HPDE6-E6E7 (cell line): Measurements from ENCODE around the gene ZP4.

ENCODE experiments used
- DNase-seq: peaks from one replicate; pipeline ENCODE4 v3.0.0; 2011; ENCODE audit warnings: missing footprints; ENCODE audit errors: extremely low spot score

Gene ZP4, protein sequence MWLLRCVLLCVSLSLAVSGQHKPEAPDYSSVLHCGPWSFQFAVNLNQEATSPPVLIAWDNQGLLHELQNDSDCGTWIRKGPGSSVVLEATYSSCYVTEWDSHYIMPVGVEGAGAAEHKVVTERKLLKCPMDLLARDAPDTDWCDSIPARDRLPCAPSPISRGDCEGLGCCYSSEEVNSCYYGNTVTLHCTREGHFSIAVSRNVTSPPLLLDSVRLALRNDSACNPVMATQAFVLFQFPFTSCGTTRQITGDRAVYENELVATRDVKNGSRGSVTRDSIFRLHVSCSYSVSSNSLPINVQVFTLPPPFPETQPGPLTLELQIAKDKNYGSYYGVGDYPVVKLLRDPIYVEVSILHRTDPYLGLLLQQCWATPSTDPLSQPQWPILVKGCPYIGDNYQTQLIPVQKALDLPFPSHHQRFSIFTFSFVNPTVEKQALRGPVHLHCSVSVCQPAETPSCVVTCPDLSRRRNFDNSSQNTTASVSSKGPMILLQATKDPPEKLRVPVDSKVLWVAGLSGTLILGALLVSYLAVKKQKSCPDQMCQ

GRCh38 chr1:237890822-237891221, at the start of gene ZP4:
TSS of gene ZP4 (minus strand) at chr1:237890922. CDS start at chr1:237890635, 287 bp downstream.
- no peak for DNase-seq

- DNase-seq = no peak
Measured at GRCh38 chr1:237938553-237938952, 47.8 kb upstream of the ZP4 start.

GRCh38 chr1:237938068-237938467, 47.3 kb upstream of the ZP4 start:
- DNase-seq = no peak

DNA sequence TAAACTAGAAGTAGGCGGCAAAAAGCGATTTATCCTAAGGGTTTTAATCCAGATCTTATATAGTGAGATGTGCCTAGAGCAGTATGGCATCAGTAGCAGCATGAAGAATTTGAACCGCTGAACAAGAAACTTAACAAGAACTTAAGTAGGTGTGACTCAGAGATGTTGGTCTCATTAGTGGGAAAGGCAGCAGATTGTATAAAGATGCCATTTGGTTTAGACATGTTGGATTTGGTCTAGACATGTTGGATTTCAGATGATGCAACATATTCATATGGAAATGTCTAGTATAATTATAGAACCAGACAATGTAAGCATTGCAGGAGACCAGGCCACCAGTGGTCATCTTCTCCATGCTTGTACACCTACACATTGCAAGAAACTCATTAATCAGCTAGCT, 42.1 kb upstream of the ZP4 start:
- DNase-seq = peak; percentile 57

- no peak for DNase-seq
Measured at GRCh38 chr1:237931581-237931980, 40.9 kb upstream of the ZP4 start.

DNA sequence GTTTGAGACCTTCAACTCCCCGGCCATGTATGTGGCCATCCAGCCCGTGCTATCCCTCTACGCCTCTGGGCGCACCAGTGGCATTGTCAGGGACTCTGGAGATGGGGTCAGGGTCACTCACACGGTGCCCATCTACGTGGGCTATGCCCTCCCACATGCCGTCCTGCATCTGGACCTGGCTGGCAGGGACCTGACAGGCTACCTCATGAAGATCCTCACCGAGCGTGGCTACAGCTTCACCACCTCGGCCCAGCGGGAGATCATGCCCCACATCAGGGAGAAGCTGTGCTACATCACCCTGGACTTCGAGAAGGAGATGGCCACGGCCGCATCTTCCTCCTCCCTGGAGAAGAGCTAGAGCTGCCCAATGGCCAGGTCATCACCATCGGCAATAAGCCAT, 36.5 kb upstream of the ZP4 start:
- DNase-seq = no peak

GRCh38 chr1:237921306-237921705, 30.6 kb upstream of the ZP4 start:
- no peak for DNase-seq

- no peak for DNase-seq
Measured at GRCh38 chr1:237913345-237913744, 22.6 kb upstream of the ZP4 start.

GRCh38 chr1:237911911-237912310, 21.2 kb upstream of the ZP4 start:
- no peak for DNase-seq

DNA sequence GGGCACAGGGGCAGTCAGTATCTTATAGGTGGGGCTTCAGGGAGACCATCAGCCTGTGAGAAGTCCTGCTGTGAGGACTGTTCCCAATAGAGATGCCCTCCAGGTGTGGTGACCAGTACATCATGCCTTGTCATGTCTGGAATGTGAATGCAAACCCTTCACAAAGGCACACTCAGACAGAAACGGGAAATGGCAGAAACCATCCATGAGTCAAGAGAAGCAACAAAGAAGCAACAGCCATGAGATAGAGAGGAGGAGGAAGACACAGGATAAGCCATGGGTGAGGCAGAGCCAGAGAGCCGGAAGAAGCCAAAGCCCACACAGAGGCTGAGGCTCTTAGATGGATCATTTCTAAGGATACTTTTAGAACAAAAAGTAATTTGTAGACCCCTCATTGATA, 20.1 kb upstream of the ZP4 start:
- peak; percentile 9 for DNase-seq

DNA sequence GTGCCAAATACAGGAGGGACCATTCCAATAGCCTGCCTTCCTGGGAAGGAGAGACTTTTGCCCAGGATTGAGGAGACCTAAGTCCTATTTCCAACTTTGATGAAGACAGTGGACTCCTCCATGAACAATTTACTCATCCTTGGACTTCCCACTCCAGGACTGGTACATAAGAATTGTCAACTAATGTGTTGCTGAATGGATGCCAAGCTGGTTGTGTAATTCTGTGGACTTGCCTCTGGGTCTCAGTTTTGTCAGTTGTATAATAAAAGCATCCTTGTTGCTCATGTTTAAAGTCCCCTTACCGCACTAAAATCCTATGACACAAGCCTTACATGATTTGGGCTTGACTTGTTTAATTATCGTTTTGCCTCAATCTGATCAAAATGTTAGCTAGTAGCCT, 13.2 kb upstream of the ZP4 start:
- no peak for DNase-seq

GRCh38 chr1:237902960-237903743, 12.4 kb upstream of the ZP4 start:
- DNase-seq = no peak

DNA sequence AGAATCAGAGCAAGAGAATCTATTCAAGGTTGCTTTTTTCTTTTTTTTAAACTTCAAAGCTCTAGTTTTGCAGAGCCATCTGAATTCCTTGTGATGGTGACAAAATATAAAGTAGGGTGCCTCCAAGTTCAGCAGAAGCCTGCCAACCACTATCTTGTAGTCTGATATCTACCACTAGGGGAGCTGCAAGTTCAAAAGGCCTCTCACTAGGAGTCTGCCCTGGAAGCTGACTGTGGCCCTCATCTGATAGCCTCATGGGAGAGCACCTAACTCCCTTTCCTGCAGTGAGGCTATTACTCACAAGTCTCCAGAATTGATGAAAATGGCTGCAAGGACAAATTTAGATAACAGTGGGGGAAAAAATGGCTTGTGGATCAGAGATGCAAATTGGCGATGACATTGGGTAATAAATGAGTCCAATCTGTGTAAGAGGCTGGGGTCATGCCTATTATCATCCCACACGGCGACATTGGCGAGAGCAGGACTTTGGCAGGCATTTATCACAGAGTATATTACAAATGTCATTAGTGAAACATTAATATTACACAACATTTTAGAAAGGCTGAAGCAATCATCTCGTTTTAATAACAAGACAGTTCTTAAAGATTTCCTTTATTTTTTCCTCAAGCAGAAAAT, 10.7 kb upstream of the ZP4 start:
- peak; percentile 42 for DNase-seq

- no peak for DNase-seq
Measured at GRCh38 chr1:237895630-237896029, 4.9 kb upstream of the ZP4 start.

GRCh38 chr1:237894131-237894530, 3.4 kb upstream of the ZP4 start:
- no peak for DNase-seq

DNA sequence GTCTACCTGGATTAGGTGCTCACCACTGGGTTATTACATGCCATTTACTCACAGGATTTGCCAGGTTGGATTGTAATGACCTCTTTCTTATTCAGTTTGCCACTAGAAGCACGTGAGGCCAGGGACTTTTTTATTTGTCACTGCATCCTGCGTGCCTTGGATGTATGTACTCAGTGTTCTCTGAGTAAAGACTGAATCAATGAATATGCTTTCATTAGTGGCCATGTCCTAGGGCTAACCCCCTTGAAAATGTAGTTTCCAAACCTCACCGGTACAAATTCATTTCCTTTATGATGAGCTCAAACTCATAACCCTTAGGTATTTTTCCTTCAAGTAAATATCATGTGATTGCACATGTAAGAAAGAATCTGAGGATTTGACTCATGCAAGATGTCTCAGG, 1.3 kb upstream of the ZP4 start:
- DNase-seq = no peak

DNA sequence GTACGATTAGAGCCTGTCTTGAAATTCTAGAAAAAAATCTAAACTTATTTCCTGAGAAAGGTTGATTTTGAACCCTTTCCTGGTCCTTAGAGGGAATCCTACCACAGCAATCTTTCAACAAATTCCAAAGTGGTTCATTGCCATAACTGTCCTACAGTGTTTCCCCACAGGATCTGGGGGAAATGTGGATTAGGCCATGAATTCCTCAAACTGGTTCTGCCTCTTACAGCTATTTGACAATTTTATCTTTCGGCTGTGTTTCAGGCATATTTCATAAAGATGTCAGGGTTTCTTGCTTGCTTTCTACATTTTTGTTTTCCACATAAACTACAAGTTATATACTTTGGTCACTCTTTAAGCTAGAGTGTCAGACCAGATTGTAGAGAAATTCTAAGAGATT, 544 bp upstream of the ZP4 start:
- DNase-seq = no peak

DNA sequence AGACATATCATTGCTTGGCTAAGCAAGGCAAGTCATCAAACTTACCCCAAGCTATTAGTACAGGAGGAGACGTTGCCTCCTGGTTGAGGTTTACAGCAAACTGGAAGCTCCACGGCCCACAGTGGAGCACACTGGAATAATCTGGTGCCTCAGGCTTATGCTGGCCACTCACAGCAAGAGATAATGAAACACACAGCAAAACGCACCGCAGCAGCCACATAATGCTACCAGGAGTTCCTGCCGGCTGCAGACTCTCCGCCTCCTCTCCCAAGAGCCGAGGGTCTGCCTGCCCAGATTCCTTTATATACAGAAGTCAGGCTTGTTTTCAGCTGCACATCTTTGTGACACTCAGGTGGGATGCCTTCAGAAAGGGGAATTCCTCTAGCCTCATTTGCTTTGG, 306 bp downstream of the ZP4 start:
- no peak for DNase-seq

- DNase-seq = peak; percentile 33
Measured at GRCh38 chr1:237888143-237888542, 2.6 kb downstream of the ZP4 start.

GRCh38 chr1:237887542-237887941, 3.2 kb downstream of the ZP4 start:
- DNase-seq = no peak

DNA sequence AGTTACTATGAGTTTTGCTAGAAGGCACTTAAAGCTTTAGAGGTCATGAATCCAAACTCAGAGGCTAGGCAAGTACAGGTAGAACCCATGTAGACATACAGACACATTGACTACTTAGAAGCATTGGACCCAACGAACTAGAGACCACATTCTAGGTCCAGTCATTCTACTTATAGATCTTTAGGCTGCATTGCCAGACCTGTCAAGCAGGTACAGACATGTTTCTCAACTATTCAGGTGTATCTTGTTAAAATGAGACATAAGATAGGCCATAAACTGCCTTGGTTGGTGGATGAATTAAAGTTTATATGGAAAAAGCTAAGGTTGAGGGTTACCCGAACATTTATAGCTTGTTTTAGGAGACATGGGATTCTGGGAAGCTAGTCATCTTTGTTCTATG, 6.5 kb downstream of the ZP4 start:
- peak; percentile 43 for DNase-seq

DNA sequence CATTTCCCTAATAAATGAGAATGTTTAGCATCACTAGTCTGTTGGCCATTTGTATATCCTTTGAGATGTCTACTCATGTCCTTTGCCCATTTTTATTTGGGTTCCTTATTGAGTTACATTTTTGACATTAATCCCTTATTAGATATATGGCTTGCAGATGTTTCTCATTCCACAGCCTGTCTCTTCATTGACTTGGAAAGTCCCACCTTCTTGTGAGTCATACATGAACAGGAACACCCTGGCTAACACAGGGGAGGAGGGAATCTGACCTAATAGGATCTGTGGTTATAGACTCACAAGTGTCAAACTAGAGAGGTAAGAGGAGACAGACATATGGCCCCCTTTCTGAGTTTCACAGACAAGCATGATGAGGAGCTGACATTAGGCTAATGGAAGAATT, 11.5 kb downstream of the ZP4 start:
- DNase-seq = peak; percentile 81
